LNCAP (cell line): ENCODE measurements around the gene SELENOP.

Source experiments
- TF ChIP-seq, protein P1 (sequence below): fragments of 450-650 bp; IDR thresholded peaks from 2 replicates; pipeline ENCODE4 v1.5.1; 2017; ENCODE audit warnings: mild to moderate bottlenecking

SELENOP gene

DNA sequence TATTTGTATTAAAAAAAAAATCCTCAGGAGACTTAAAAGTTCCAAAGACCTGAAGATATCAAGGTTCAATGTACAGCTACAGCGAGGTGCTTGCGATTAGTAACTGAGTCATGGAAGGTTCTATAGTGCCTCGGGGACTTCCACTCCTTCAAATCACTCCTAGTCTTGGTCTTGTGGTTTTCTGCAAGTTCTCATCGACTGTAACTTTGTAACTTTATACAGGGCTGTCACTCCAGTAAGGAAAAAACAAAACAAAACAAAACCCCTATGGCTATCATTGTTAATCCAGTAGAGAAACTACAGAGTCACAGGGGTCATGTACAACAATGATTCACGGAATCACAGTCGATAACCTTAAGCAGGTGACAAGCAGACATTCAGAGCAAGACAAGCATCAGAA is 39.8 kb upstream of the SELENOP start:
- TF ChIP-seq, protein P1, sequence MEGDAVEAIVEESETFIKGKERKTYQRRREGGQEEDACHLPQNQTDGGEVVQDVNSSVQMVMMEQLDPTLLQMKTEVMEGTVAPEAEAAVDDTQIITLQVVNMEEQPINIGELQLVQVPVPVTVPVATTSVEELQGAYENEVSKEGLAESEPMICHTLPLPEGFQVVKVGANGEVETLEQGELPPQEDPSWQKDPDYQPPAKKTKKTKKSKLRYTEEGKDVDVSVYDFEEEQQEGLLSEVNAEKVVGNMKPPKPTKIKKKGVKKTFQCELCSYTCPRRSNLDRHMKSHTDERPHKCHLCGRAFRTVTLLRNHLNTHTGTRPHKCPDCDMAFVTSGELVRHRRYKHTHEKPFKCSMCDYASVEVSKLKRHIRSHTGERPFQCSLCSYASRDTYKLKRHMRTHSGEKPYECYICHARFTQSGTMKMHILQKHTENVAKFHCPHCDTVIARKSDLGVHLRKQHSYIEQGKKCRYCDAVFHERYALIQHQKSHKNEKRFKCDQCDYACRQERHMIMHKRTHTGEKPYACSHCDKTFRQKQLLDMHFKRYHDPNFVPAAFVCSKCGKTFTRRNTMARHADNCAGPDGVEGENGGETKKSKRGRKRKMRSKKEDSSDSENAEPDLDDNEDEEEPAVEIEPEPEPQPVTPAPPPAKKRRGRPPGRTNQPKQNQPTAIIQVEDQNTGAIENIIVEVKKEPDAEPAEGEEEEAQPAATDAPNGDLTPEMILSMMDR: no peak

DNA sequence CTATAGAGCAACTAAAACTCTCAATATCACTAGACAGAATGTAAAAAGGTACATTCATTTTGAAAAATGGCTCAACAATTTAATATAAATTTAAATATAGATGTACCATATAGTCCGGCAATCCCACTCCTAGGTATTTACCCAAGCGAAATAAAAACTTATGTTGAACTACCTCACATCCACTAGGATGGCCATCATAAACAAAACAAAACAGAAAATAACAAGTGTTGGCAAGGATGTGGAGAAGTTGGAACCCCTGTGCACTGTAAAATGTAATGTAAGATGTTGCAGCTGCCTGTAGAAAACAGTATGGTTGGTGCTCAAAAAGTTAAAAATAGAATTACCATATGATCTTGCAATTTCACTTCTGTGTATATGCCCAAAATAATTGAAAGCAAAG is 36.9 kb upstream of the SELENOP start:
- TF ChIP-seq, protein P1: no peak

DNA sequence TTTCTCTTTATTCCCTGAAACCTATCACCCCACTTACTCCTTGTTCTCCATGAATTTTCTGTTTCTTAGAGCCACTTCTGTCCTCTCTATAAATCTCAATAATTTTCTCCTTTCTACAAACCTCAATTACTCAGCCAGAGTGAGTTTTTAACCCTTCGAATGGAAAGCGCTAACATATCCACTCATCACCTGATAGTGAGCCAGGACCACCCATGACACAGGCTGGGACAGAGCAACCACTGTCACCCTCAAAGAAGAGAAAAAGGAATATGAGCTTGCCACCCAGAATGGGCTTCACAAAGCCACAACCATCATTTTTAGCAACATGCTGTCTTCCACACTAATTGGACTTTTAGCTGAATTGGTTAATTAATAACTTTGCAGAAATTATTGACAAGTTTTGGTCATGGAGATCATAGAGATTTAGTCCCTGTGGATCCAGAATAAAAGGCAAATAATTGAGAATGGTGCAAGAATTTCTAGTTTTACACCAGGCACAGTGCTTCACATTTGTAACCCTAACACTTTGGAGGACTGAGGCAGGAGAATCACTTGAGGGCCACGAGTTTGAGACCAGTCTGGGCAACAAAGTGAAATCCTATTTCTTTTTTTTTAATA is 32.1 kb upstream of the SELENOP start:
- TF ChIP-seq, protein P1: no peak

DNA sequence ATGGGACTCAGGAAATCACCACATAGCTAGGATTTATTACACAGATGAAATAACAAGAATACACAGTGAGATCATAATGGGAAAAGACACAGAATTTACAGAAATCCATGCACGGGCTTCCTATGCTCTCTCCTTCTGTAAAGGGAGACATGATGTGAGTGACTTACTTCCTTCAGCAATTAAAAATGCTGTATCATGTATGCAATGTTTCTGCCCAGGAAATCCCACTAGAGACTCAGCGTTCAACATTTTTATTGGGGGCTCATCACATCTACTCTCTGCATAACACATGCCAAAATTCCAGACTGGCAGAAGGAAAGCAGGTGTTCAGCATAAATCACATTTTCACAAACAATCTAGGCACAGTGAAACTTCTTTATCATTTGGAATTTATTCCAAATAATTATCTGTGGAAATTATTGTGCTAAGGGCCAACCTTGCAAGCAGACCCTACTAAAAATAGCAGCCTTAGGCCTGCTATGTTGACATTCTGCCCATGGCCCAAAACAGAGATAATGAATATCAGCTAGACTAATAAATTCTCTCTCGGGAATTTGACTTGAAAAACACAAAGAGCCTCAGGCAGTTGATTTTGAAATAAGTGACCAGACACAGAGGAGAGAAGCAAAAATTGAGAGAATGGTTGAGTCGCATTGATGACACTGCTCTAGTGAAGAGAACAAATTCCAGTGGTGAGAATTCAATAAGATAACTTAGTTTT is 31.4 kb upstream of the SELENOP start:
- TF ChIP-seq, protein P1: no peak

DNA sequence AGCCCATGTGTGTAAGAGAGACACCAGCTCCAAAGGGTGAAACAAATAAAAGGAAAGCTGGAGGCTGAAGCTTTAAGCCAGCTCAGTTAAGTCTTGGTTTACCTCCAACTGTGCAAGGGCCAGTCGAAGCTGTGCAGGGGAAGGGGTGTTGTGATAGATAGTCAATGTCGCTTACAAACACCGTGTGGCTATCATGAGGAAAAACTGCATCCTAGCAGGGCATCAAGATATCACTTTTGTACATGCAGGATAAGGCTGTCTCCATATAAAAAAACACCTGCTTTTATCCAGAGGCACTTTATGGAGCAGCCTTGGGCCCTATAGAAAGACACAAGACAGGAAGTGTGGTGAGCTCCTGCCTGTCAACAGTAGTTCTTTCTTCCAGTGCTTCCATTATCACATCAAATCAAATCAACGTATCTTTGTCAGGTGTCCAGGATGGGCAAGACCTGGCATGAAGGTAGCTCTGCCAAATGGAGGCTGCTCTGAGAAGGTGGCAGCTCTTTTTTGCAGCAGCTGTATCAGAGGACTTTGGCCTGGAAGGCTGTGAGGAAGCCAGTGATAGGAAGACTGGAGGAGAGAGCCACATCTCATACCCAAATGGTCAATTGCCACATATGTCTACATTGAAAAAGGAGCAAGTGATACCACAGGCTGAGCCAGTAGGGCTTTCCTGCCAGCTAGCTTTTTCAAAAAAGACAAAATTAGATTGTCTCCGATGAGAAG is 29.3 kb upstream of the SELENOP start:
- TF ChIP-seq, protein P1: no peak

DNA sequence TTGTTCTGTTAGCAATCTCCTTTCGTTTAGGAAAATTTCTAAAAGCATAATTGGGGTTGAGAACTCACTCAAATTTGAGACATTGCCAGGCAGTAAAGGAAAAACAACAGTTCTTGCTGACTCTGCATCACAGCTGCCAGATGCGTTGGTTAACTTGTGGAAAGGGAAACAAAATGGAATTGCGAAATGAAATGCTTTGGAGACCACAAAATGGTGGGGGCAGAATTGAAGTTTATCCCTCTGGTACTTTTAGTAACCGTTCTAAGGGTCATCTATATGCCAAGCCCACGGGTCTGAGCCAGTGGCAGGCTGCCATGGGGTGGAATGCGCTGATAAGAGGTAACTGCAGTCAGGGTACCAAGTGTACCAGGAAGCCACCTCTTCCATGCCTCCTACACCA is 28.6 kb upstream of the SELENOP start:
- TF ChIP-seq, protein P1: no peak

DNA sequence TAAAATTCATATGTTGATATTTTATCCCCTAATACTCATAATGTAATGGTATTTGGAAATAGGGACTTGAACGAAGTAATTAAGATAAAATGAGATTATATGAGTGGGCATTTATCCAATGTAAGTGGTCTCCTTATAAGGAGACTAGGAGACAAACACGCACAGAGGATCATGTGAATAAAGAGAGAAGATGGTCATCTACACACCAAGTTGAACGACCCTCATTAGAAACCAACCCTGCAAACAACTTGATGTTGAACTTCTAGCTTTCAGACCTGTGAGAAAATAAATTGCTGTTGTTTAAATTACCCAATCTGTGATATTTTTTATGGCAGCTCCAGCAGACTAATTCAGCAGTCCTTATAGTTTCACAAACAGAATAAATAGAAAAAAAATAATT is 27.5 kb upstream of the SELENOP start:
- TF ChIP-seq, protein P1: no peak
